Astrocyte (in vitro differentiated cells and primary cell): ENCODE results near the gene POFUT2. TPM values are rescaled to one million over a fixed set of nuclear protein-coding genes. Genes with fewer than 3 reads are reported as not detected.

ENCODE experiments used
- DNase-seq: peaks from one replicate; pipeline ENCODE4 v3.0.0-alpha.2; 2010; ENCODE audit warnings: low read depth
- FAIRE-seq: peaks from 2 replicates; lab custom pipeline; 2011; peaks lifted over from hg19 to GRCh38; lab: Jason Lieb, UNC
- H2AFZ ChIP-seq: 2 replicates; pipeline ENCODE4 v1.6.0; 2012; ENCODE audit warnings: low read depth, low read length, inconsistent platforms
- H3K27ac ChIP-seq: 2 replicates; pipeline ENCODE4 v1.5.1; 2011; ENCODE audit warnings: low read depth, low read length, inconsistent platforms
- H3K27me3 ChIP-seq: 2 replicates; pipeline ENCODE4 v1.6.0; 2011; ENCODE audit warnings: low read length, inconsistent platforms; ENCODE audit not compliant: insufficient read depth
- H3K36me3 ChIP-seq: 2 replicates; pipeline ENCODE4 v1.5.1; 2011; ENCODE audit warnings: low read length, inconsistent platforms; ENCODE audit not compliant: insufficient read depth
- H3K4me1 ChIP-seq: 2 replicates; pipeline ENCODE4 v1.5.1; 2011; ENCODE audit warnings: low read length, inconsistent platforms; ENCODE audit not compliant: insufficient read depth
- H3K4me2 ChIP-seq: 2 replicates; pipeline ENCODE4 v1.6.0; 2012; ENCODE audit warnings: low read length, inconsistent platforms
- H3K4me3 ChIP-seq: 2 replicates; pipeline ENCODE4 v1.5.1; 2011; ENCODE audit warnings: low read depth, mild to moderate bottlenecking, low read length, inconsistent platforms; ENCODE audit not compliant: insufficient read depth
- H3K79me2 ChIP-seq: 2 replicates; pipeline ENCODE4 v1.6.0; 2012; ENCODE audit warnings: mild to moderate bottlenecking, low read length, inconsistent platforms; ENCODE audit not compliant: insufficient read depth
- H3K9ac ChIP-seq: 2 replicates; pipeline ENCODE4 v1.6.0; 2012; ENCODE audit warnings: mild to moderate bottlenecking, low read length, inconsistent platforms
- H3K9me3 ChIP-seq: 2 replicates; pipeline ENCODE4 v1.5.1; 2012; ENCODE audit warnings: low read depth, mild to moderate bottlenecking, low read length, inconsistent platforms; ENCODE audit not compliant: insufficient read depth
- H4K20me1 ChIP-seq: 2 replicates; pipeline ENCODE4 v1.6.0; 2012; ENCODE audit warnings: low read length, inconsistent platforms; ENCODE audit not compliant: insufficient read depth
- H3K27ac Mint-ChIP-seq: one replicate; pipeline ENCODE4 v1.8.0; 2021; ENCODE audit warnings: mild to moderate bottlenecking, mixed read lengths; ENCODE audit not compliant: unreplicated experiment
- H3K27me3 Mint-ChIP-seq: one replicate; pipeline ENCODE4 v1.8.0; 2021; ENCODE audit warnings: low read depth, mixed read lengths; ENCODE audit not compliant: unreplicated experiment
- H3K36me3 Mint-ChIP-seq: one replicate; pipeline ENCODE4 v1.8.0; 2021; ENCODE audit warnings: low read depth, mixed read lengths; ENCODE audit not compliant: unreplicated experiment
- H3K4me1 Mint-ChIP-seq: one replicate; pipeline ENCODE4 v1.8.0; 2021; ENCODE audit warnings: low read depth, mixed read lengths; ENCODE audit not compliant: unreplicated experiment
- H3K4me3 Mint-ChIP-seq: one replicate; pipeline ENCODE4 v1.8.0; 2021; ENCODE audit warnings: mild to moderate bottlenecking, moderate library complexity, mixed read lengths; ENCODE audit not compliant: unreplicated experiment
- H3K9me3 Mint-ChIP-seq: one replicate; pipeline ENCODE4 v1.8.0; 2021; ENCODE audit warnings: mild to moderate bottlenecking, mixed read lengths; ENCODE audit not compliant: unreplicated experiment
- CTCF ChIP-seq: IDR thresholded peaks from 2 replicates; pipeline ENCODE4 v1.5.1; 2011; ENCODE audit warnings: low read depth, mild to moderate bottlenecking, inconsistent platforms, low read length, moderate library complexity; ENCODE audit not compliant: insufficient read depth
- EZH2 ChIP-seq: IDR thresholded peaks from 2 replicates; pipeline ENCODE4 v1.6.1; 2012; ENCODE audit warnings: mild to moderate bottlenecking, low read length, inconsistent platforms; ENCODE audit not compliant: insufficient read depth
- total RNA-seq: library from RNA; stranded (reverse); gene quantifications from 2 replicates; pipeline ENCODE4 v1.2.1, GENCODE V29; 2021

The POFUT2 gene
- total RNA-seq, 1 donor from 2014 or later: 109 TPM

- Histone ChIP-seq H3K79me2 (no peaks in the 10 kb centered on the region), H3K27ac (no peak overlapping the region), H2AFZ (no peak overlapping the region), H3K4me1 (peaks cover 4% of the 10 kb centered on the region), H3K4me3 (no peak overlapping the region), H3K4me2 (no peak overlapping the region), H3K27me3 (peaks cover 3% of the 10 kb centered on the region), H3K9ac (no peak overlapping the region), H3K36me3 (no peaks in the 10 kb centered on the region), H4K20me1 (no peaks in the 10 kb centered on the region), H3K9me3 (no peaks in the 10 kb centered on the region)
- DNase-seq (no peak), FAIRE-seq (no peak)
- Mint-ChIP-seq H3K27me3 (peaks cover 18% of the 10 kb centered on the region), H3K36me3 (no peaks in the 10 kb centered on the region), H3K4me3 (no peak overlapping the region), H3K27ac (no peak overlapping the region), H3K4me1 (no peaks in the 10 kb centered on the region), H3K9me3 (peaks cover 29% of the 10 kb centered on the region)
- TF ChIP-seq CTCF (no peak), EZH2 (no peak)
Observed at GRCh38 chr21:45246386-45247320, 41.0 kb downstream of the POFUT2 start.

GRCh38 chr21:45244799-45245340 is 42.8 kb downstream of the POFUT2 start:
- TF ChIP-seq EZH2: no peak
- TF ChIP-seq CTCF: no peak
- Histone ChIP-seq H3K27ac (no peak overlapping the region), H3K9me3 (peaks cover 2% of the 10 kb centered on the region), H4K20me1 (no peaks in the 10 kb centered on the region), H3K27me3 (peaks cover 3% of the 10 kb centered on the region), H3K36me3 (no peaks in the 10 kb centered on the region), H3K4me2 (no peak overlapping the region), H3K4me1 (peaks cover 4% of the 10 kb centered on the region), H3K4me3 (no peak overlapping the region), H3K79me2 (no peaks in the 10 kb centered on the region), H3K9ac (no peak overlapping the region), H2AFZ (no peak overlapping the region)
- H3K27ac Mint-ChIP-seq: no peak overlapping the region
- DNase-seq (no peak), FAIRE-seq (no peak)
- peaks cover 2% of the 10 kb centered on the region for H3K36me3 Mint-ChIP-seq
- H3K9me3 Mint-ChIP-seq: peaks cover 21% of the 10 kb centered on the region
- H3K4me1 Mint-ChIP-seq: no peaks in the 10 kb centered on the region
- peaks cover 12% of the 10 kb centered on the region for H3K27me3 Mint-ChIP-seq
- no peak overlapping the region for H3K4me3 Mint-ChIP-seq
